ENCODE data around the gene TRAPPC8.
A peak's percentile ranks its signal among the peaks of the same experiment; 100 is the strongest.

Gene TRAPPC8

DNA sequence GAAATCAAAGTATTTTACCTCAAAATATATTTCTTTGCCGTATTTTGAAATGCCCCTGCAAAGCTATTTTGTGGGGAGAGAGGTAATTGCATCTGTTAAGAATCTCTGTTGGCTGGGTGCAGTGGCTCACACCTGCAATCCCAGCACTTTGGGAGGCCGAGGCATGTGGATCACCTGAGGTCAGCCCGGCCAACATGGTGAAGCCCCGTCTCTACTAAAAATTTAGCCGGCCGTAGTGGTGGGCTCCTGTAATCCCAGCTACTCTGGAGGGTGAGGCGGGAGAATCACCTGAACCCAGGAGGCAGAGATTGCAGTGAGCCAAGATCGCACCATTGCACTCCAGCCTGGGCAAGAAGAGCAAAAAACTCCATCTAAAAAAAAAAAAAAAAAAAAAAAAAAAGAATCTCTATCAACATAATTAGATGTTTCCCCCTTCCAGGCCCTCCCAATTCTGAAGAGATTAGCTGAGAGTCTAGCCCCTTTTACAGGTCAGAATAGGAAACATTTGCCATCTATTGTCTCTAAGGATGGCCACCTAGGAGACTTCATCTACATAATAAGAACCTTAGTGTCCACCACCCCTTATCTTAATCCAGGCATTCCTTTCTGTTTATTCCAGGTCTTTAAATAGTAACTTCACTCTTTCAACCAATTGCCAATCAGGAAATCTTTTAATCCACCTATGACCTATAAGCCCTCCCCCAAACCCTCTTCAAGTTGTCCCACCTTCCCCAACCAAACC is 3.5 kb upstream of the TRAPPC8 start:
- TF ChIP-seq, protein P1, sequence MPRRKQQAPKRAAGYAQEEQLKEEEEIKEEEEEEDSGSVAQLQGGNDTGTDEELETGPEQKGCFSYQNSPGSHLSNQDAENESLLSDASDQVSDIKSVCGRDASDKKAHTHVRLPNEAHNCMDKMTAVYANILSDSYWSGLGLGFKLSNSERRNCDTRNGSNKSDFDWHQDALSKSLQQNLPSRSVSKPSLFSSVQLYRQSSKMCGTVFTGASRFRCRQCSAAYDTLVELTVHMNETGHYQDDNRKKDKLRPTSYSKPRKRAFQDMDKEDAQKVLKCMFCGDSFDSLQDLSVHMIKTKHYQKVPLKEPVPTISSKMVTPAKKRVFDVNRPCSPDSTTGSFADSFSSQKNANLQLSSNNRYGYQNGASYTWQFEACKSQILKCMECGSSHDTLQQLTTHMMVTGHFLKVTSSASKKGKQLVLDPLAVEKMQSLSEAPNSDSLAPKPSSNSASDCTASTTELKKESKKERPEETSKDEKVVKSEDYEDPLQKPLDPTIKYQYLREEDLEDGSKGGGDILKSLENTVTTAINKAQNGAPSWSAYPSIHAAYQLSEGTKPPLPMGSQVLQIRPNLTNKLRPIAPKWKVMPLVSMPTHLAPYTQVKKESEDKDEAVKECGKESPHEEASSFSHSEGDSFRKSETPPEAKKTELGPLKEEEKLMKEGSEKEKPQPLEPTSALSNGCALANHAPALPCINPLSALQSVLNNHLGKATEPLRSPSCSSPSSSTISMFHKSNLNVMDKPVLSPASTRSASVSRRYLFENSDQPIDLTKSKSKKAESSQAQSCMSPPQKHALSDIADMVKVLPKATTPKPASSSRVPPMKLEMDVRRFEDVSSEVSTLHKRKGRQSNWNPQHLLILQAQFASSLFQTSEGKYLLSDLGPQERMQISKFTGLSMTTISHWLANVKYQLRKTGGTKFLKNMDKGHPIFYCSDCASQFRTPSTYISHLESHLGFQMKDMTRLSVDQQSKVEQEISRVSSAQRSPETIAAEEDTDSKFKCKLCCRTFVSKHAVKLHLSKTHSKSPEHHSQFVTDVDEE (CRISPR knock-in tag; IDR thresholded peaks at IDR 0.05), result no peak
- TF ChIP-seq ISL1 (CRISPR knock-in tag; IDR thresholded peaks at IDR 0.05) (no peak), PPARA (CRISPR knock-in tag; IDR thresholded peaks at IDR 0.05; ENCODE audit: borderline replicate concordance) (no peak), BACH2 (CRISPR knock-in tag; IDR thresholded peaks at IDR 0.05; ENCODE audit: borderline replicate concordance) (no peak), ZNF70 (CRISPR knock-in tag; IDR thresholded peaks at IDR 0.05) (no peak)
- TF ChIP-seq, protein P2, sequence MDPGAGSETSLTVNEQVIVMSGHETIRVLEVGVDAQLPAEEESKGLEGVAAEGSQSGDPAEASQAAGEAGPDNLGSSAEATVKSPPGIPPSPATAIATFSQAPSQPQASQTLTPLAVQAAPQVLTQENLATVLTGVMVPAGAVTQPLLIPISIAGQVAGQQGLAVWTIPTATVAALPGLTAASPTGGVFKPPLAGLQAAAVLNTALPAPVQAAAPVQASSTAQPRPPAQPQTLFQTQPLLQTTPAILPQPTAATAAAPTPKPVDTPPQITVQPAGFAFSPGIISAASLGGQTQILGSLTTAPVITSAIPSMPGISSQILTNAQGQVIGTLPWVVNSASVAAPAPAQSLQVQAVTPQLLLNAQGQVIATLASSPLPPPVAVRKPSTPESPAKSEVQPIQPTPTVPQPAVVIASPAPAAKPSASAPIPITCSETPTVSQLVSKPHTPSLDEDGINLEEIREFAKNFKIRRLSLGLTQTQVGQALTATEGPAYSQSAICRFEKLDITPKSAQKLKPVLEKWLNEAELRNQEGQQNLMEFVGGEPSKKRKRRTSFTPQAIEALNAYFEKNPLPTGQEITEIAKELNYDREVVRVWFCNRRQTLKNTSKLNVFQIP (CRISPR knock-in tag; IDR thresholded peaks at IDR 0.05; ENCODE audit: borderline replicate concordance, low read depth), result no peak
- no peak for ATAC-seq

DNA sequence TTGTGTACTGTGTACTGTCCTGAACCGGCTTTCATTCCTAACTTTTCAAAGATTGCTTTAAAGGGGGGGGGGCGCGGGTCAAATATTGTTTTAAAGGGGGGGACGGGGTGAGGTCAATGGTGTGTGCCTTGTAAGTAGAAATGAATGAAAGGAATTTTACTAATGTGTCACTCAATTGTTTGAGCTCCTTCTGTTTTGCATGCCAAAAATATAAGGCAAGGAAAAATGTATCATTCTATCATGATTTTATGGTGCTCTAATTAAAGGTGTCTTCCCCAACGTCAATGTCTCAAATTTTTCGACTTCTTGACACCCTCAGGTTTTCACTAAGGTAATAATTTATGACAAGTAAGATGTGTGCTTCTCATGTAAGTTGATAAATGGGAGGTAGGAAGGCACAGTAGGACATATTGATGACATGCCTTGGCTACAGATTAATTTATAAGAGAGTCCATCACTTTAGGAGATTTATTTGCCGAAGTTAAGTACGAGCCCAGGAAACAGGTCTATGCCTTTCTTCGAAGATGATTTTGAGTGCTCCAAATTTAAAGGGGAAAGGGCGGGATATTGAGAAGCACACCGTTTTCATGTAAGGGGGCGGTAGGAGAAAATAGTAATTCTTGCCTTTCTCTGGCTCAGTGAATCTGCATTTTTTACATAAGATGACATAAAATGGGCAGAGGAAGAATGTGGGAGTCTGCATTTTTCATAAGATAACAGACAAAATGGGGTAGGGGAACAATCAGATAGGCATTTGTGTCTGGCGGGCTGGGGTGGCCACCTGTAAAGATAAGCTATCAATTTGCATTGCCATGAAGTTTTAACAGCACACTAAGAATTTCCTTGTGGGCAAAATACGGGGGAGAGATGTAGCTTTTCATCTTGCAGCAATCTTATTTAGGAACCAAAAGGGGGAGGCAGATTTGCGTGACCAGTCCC is 1.2 kb upstream of the TRAPPC8 start:
- ATAC-seq, result no peak

DNA sequence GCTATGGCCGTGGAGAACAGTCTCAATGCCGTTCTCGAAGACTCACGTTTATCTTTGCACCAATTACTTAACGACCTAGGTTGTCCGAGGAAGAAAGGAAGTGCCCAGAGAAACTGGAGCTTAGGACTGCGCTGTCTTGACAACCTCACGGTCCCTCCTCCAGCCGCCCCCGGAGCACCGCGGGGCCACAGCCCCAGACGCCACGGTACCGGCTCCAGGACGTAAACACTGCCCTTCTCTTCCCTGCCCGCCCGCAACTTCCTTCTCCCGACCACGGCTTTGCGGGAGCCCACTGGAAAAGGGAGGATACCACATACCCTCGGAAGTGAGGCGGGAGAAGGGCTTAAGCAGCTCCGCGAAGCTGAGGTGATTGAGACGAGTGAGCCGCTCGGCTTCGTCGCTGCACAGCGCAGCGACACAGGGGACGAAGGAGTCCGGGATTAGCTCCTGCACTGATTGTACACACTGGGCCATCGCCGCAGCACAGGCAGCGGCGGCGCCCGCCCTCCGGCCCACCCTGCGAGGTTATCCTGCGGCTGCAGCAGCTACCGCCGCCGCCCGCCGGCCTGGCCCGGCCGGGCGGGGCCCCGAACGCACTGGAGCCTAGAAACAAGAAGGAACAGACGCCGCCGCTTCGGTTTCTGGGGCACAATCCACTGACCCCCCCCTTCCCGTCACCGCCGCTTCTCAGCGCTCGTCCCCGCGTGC is 483 bp downstream of the TRAPPC8 start:
- no peak for TF ChIP-seq RARB (CRISPR knock-in tag; IDR thresholded peaks at IDR 0.05)
- no peak for TF ChIP-seq TCF4 (CRISPR knock-in tag; IDR thresholded peaks at IDR 0.05; ENCODE audit: borderline replicate concordance)
- TF ChIP-seq CSDC2 (CRISPR knock-in tag; IDR thresholded peaks at IDR 0.05), result no peak
- no peak for TF ChIP-seq ZFP3 (CRISPR knock-in tag; IDR thresholded peaks at IDR 0.05)
- TF ChIP-seq, protein P1 (CRISPR knock-in tag; IDR thresholded peaks at IDR 0.05), result no peak
- TF ChIP-seq, protein P3, sequence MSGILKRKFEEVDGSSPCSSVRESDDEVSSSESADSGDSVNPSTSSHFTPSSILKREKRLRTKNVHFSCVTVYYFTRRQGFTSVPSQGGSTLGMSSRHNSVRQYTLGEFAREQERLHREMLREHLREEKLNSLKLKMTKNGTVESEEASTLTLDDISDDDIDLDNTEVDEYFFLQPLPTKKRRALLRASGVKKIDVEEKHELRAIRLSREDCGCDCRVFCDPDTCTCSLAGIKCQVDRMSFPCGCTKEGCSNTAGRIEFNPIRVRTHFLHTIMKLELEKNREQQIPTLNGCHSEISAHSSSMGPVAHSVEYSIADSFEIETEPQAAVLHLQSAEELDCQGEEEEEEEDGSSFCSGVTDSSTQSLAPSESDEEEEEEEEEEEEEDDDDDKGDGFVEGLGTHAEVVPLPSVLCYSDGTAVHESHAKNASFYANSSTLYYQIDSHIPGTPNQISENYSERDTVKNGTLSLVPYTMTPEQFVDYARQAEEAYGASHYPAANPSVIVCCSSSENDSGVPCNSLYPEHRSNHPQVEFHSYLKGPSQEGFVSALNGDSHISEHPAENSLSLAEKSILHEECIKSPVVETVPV (CRISPR knock-in tag; IDR thresholded peaks at IDR 0.05), result no peak
- TF ChIP-seq, protein P4, sequence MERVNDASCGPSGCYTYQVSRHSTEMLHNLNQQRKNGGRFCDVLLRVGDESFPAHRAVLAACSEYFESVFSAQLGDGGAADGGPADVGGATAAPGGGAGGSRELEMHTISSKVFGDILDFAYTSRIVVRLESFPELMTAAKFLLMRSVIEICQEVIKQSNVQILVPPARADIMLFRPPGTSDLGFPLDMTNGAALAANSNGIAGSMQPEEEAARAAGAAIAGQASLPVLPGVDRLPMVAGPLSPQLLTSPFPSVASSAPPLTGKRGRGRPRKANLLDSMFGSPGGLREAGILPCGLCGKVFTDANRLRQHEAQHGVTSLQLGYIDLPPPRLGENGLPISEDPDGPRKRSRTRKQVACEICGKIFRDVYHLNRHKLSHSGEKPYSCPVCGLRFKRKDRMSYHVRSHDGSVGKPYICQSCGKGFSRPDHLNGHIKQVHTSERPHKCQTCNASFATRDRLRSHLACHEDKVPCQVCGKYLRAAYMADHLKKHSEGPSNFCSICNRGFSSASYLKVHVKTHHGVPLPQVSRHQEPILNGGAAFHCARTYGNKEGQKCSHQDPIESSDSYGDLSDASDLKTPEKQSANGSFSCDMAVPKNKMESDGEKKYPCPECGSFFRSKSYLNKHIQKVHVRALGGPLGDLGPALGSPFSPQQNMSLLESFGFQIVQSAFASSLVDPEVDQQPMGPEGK (CRISPR knock-in tag; IDR thresholded peaks at IDR 0.05; ENCODE audit: borderline replicate concordance), result no peak
- TF ChIP-seq ARNTL (CRISPR knock-in tag; IDR thresholded peaks at IDR 0.05; ENCODE audit: borderline replicate concordance, low read depth), result no peak
- ATAC-seq, result peak; percentile 67

More for the DNA sequence above, 1.2 kb upstream of the TRAPPC8 start:
- TF ChIP-seq ZFP3 (CRISPR knock-in tag; IDR thresholded peaks at IDR 0.05) (no peak), ZNF70 (CRISPR knock-in tag; IDR thresholded peaks at IDR 0.05) (no peak)
